ENCODE data around the gene CSPG5. TPM values are rescaled to one million over a fixed set of nuclear protein-coding genes. Genes with fewer than 3 reads are reported as not detected.
A peak's percentile ranks its signal among the peaks of the same experiment; 100 is the strongest.

The CSPG5 gene
- total and polyA plus RNA-seq, 9 donors = 0.11 to 0.45 (median 0.30) TPM; not detected in 2

GRCh38 chr3:47513125-47513929, 65.3 kb downstream of the CSPG5 start, which contains the start of gene ELP6:
ELP6 (minus strand) TSS chr3:47513712; CDS start chr3:47513590, 122 bp downstream.
- no peaks in the 10 kb centered on the region for H3K36me3 ChIP-seq
- intact Hi-C loops (cut with DNase I) = loop anchor here in 1 of 4 donors (5.0 kb wide), 1 partner anchor 36 kb away; the partner anchor contains the start of gene SCAP
- TF ChIP-seq POLR2A (IDR thresholded peaks at IDR 0.05) (peak; percentile 59), CTCF (IDR thresholded peaks at IDR 0.05) (peak; percentile 18 to 64 (median 61)), EP300 (IDR thresholded peaks at IDR 0.05) (no peak)
- H3K9me3 ChIP-seq = no peaks in the 10 kb centered on the region
- H3K4me3 ChIP-seq = peak within 1 kb of the TSS; percentile 81
- no peaks in the 10 kb centered on the region for H3K27me3 ChIP-seq
- H3K27ac ChIP-seq = peak within 1 kb of the TSS; percentile 53 to 96
- 0% methylated on average over 59 to 71 of the region's 71 CpGs for WGBS, 3 donors
- peak; percentile 97 to 98 (median 97) for DNase-seq
- H3K4me1 ChIP-seq (ENCODE audit: insufficient read depth) = peaks cover 6% of the 10 kb centered on the region

- peak; percentile 27 to 60 (median 57) for DNase-seq
- no peak for TF ChIP-seq POLR2A (IDR thresholded peaks at IDR 0.05)
- no peak for TF ChIP-seq CTCF (IDR thresholded peaks at IDR 0.05)
- TF ChIP-seq EP300 (IDR thresholded peaks at IDR 0.05) = no peak
- Histone ChIP-seq H3K27ac (peak overlapping the region; percentile 21 to 96), H3K36me3 (no peaks in the 10 kb centered on the region), H3K4me1 (ENCODE audit: insufficient read depth) (peaks cover 6% of the 10 kb centered on the region), H3K4me3 (peak overlapping the region; percentile 81), H3K9me3 (no peaks in the 10 kb centered on the region), H3K27me3 (no peaks in the 10 kb centered on the region)
- 7 to 10% (median 8%) methylated on average over 36 of the region's 36 CpGs for WGBS, 3 donors
- intact Hi-C loops (cut with DNase I) = loop anchor here in 1 of 4 donors (5.0 kb wide), 1 partner anchor 35 kb away; the partner anchor contains the start of gene SCAP
Measured at GRCh38 chr3:47512416-47513124, 66.1 kb downstream of the CSPG5 start.

Small RNAs within 50 kb of the gene (small RNA-seq; reads per million reads assigned to genes)
- gene RN7SL870P = not detected

Other genes starting within 250 kb of the CSPG5 start
- 10 to 100 TPM; 16.4 to 56.9 (median 44.4) TPM for gene PTPN23, start 197.8 kb downstream of the CSPG5 start, total RNA-seq
- 10 to 100 TPM in 1 of 2 donors, 1 to 10 TPM in 1; 7.3 to 18.3 TPM for gene PTPN23, start 197.8 kb downstream of the CSPG5 start, polyA plus RNA-seq
- gene SCAP, start 102.9 kb downstream of the CSPG5 start, total RNA-seq = 100 to 1,000 TPM in 1 of 7 donors, 10 to 100 TPM in 6; 53.7 to 104 (median 80.9) TPM
- 100 to 1,000 TPM in 1 of 2 donors, 10 to 100 TPM in 1; 52.4 to 192 TPM for gene SCAP, start 102.9 kb downstream of the CSPG5 start, polyA plus RNA-seq
- gene ELP6, start 65.2 kb downstream of the CSPG5 start, total RNA-seq = 10 to 100 TPM; 20.1 to 30.3 (median 25.0) TPM
- gene ELP6, start 65.2 kb downstream of the CSPG5 start, polyA plus RNA-seq = 10 to 100 TPM; 24.6 to 32.8 TPM
- 10 to 100 TPM; 26.1 to 68.9 (median 64.5) TPM for gene SMARCC1, start 203.0 kb upstream of the CSPG5 start, total RNA-seq
- gene SMARCC1, start 203.0 kb upstream of the CSPG5 start, polyA plus RNA-seq = 10 to 100 TPM; 24.8 to 50.6 TPM
- 10 to 100 TPM; 48.0 to 66.8 (median 60.3) TPM for gene DHX30, start 224.3 kb upstream of the CSPG5 start, total RNA-seq
- 10 to 100 TPM; 19.5 to 44.5 TPM for gene DHX30, start 224.3 kb upstream of the CSPG5 start, polyA plus RNA-seq